ENCODE results near the gene ALLC.

Gene ALLC

GRCh38 chr2:3751251-3751650, 93.3 kb downstream of the ALLC start:
- DNase-seq (ENCODE audit: low spot score), result no peak

- no peak for DNase-seq (ENCODE audit: low spot score)
Observed at GRCh38 chr2:3751806-3752205, 93.8 kb downstream of the ALLC start.
